K562 (cell line): ENCODE data around the gene FRRS1. TPM values are rescaled to one million over a fixed set of nuclear protein-coding genes. Genes with fewer than 3 reads are reported as not detected.

Source experiments
- ATAC-seq: fragments of 200-7000 bp; cut with Tn5 transposase; 3 replicates; pipeline ENCODE4 v1.9.1; 2020; ENCODE audit warnings: moderate library complexity
- BruUV-seq: library from RNA; stranded (reverse); fragments of 400-500 nt; replicated peaks from 2 replicates; lab custom pipeline; 2021; lab: Mats Ljungman, UMichigan
- CTCF ChIA-PET: fragments of 300-600 bp; formaldehyde crosslinking; extraction: SDS; loops from one replicate; lab custom pipeline; 2021; ENCODE audit warnings: low intra/inter-chr PET ratio; lab: Yijun Ruan, JAX
- POLR2A ChIA-PET: fragments of 300-600, 350-650 bp; sonication (Branson Sonifier 250); formaldehyde crosslinking; extraction: SDS; loops from one replicate; lab custom pipeline; 2021; ENCODE audit warnings: antibody characterized with exemption, inconsistent platforms; lab: Yijun Ruan, JAX
- DNase-seq, 4 experiments: peaks; one replicate each; pipeline versions ENCODE4 v3.0.0 to v3.0.0-alpha.2; 2011 to 2018; ENCODE audit warnings: low spot score in 3 of 4, mixed read lengths in 3 of 4; ENCODE audit errors: extremely low read depth in 1 of 4
- FAIRE-seq: peaks from 2 replicates; lab custom pipeline; 2011; peaks lifted over from hg19 to GRCh38; lab: Jason Lieb, UNC
- H2AFZ ChIP-seq: 2 replicates; pipeline ENCODE4 v1.6.0; 2011; ENCODE audit warnings: low read depth, low read length, control low read depth, inconsistent platforms
- H3K27ac ChIP-seq: fragments of 200-600 bp; 3 replicates; pipeline ENCODE4 v1.8.0; 2011; ENCODE audit warnings: low read depth, mild to moderate bottlenecking, control low read depth, inconsistent platforms, low read length, moderate library complexity, mixed read lengths; ENCODE audit errors: extremely low read depth
- H3K27me3 ChIP-seq, 2 experiments: fragments of 300-600 bp in 1 of 2; 2 replicates in 1 of 2; 3 replicates in 1 of 2; pipeline versions ENCODE4 v1.6.0 to v1.8.0; 2011; ENCODE audit warnings: inconsistent platforms in 2 of 2, low read length in 2 of 2, mild to moderate bottlenecking in 1 of 2, mixed read lengths in 1 of 2, moderate library complexity in 1 of 2; ENCODE audit not compliant: control insufficient read depth in 2 of 2, insufficient read depth in 2 of 2
- H3K36me3 ChIP-seq: fragments of 300-600 bp; 3 replicates; pipeline ENCODE4 v1.8.0; 2011; ENCODE audit warnings: mild to moderate bottlenecking, low read length, inconsistent platforms; ENCODE audit not compliant: control insufficient read depth, insufficient read depth
- H3K4me1 ChIP-seq, 2 experiments: fragments of 200-600 bp in 1 of 2; replicated peaks in 1 of 2; 2 replicates in 1 of 2; 3 replicates in 1 of 2; pipeline versions ENCODE4 v1.5.1 to v1.8.0; 2011; ENCODE audit warnings: inconsistent platforms in 2 of 2, low read length in 2 of 2, mild to moderate bottlenecking in 1 of 2, mixed read lengths in 1 of 2, moderate library complexity in 1 of 2; ENCODE audit not compliant: control insufficient read depth in 2 of 2, insufficient read depth in 2 of 2
- H3K4me2 ChIP-seq: 2 replicates; pipeline ENCODE4 v1.6.1; 2011; ENCODE audit warnings: low read length, control low read depth, inconsistent platforms, mixed read lengths; ENCODE audit not compliant: insufficient read depth
- H3K4me3 ChIP-seq: fragments of 200-600 bp; sonication (generic), shearing (Covaris generic); 2 replicates; pipeline ENCODE4 v1.5.1; 2016; ENCODE audit warnings: control low read depth, inconsistent platforms
- H3K79me2 ChIP-seq: fragments of 200-600 bp; 3 replicates; pipeline ENCODE4 v1.8.0; 2011; ENCODE audit warnings: low read length, inconsistent platforms; ENCODE audit not compliant: control insufficient read depth, insufficient read depth
- H3K9ac ChIP-seq, 2 experiments: 2 replicates each; pipeline versions ENCODE4 v1.6.0 to v1.6.1; 2011; ENCODE audit warnings: low read depth in 2 of 2, low read length in 2 of 2, control low read depth in 1 of 2, inconsistent platforms in 1 of 2, mild to moderate bottlenecking in 1 of 2, mixed read lengths in 1 of 2; ENCODE audit not compliant: insufficient read depth in 1 of 2
- H3K9me1 ChIP-seq: one replicate; pipeline ENCODE4 v1.6.0; 2011; ENCODE audit warnings: inconsistent platforms, mild to moderate bottlenecking, low read length, moderate library complexity; ENCODE audit not compliant: control insufficient read depth, insufficient read depth
- H3K9me3 ChIP-seq: replicated peaks from 2 replicates; pipeline ENCODE4 v1.5.1; 2011; ENCODE audit warnings: low read depth, low read length, inconsistent platforms; ENCODE audit not compliant: control insufficient read depth, insufficient read depth
- H4K20me1 ChIP-seq: replicated peaks from 2 replicates; pipeline ENCODE4 v1.6.1; 2011; ENCODE audit warnings: low read length, inconsistent platforms, mixed read lengths; ENCODE audit not compliant: control insufficient read depth, insufficient read depth
- GABPA ChIP-seq: fragments of 200-800 bp; sonication (Bioruptor generic); conservative IDR thresholded peaks from 2 replicates; pipeline ENCODE4 v1.6.1; 2016; ENCODE audit warnings: low read depth, missing genetic modification characterization, missing compliant biosample characterization
- PHTF2 ChIP-seq: fragments of 250-450 bp; sonication (Bioruptor Pico); IDR thresholded peaks from 2 replicates; pipeline ENCODE4 v1.5.0; 2021; ENCODE audit warnings: mild to moderate bottlenecking
- WGBS: fragments of 100-300 bp; shearing (Covaris generic); methylation state at CpG from one replicate; pipeline ENCODE4 v1.1.6; 2016; ENCODE audit warnings: low coverage, mixed read lengths; ENCODE audit not compliant: insufficient coverage; ENCODE audit errors: missing lambda C conversion rate; 5-methylcytosine and 5-hydroxymethylcytosine counted together
- in situ Hi-C: fragments of 300-500 bp; cut with MboI; formaldehyde crosslinking; loops from 4 replicates; pipeline ENCODE4 v1.15.0; 2018; ENCODE audit warnings: inconsistent platforms, mixed read lengths
- intact Hi-C: fragments of 100-400 bp; cut with micrococcal nuclease; formaldehyde crosslinking; loops from 2 replicates; pipeline ENCODE4 v1.14.2; 2022
- polyA plus RNA-seq, 8 experiments: library from polyadenylated mRNA; depleted of rRNA in 4 of 8; stranded (reverse) in 5 of 8; unstranded in 3 of 8; fragments of >200 nt; fragmentation: Nextera tagmentation in 2 of 8; fragmentation: Illumina TruSeq in 1 of 8; extraction: Ambion mirVana in 2 of 8; extraction: Trizol in 1 of 8; gene quantifications; 2 replicates each; pipeline versions ENCODE4 v1.2.1 to v1.2.3, GENCODE V29; 2011 to 2014; ENCODE audit warnings: inconsistent platforms in 1 of 8, missing spikeins in 1 of 8
- total RNA-seq, 7 experiments: library from RNA; depleted of rRNA in 6 of 7; stranded (reverse); fragments of >200 nt in 6 of 7; fragmentation: Illumina TruSeq in 2 of 7; extraction: Trizol in 2 of 7; gene quantifications; 2 replicates each; pipeline versions ENCODE4 v1.2.1 to v1.2.3, GENCODE V29; 2011 to 2021; ENCODE audit warnings: low replicate concordance in 1 of 7
- TF ChIP-seq, protein P1 (sequence below): sonication (generic); formaldehyde crosslinking; IDR thresholded peaks from 2 replicates; pipeline ENCODE4 v1.8.1; 2023; ENCODE audit warnings: missing genetic modification reagents, mild to moderate bottlenecking, borderline replicate concordance

FRRS1 gene
- total and polyA plus RNA-seq, 9 of the 15 experiments (the other 6 are each of a cell fraction or from before 2014, with no cell fraction given) = 0.87 to 54.0 (median 23.7) TPM

GRCh38 chr1:99669821-99670220 lies 96.6 kb downstream of the FRRS1 start:
- peak; percentile 44; the same call in 1 of the 3 replicates for ATAC-seq
- no peak for DNase-seq
- Histone ChIP-seq H3K9ac (no peak overlapping the region), H3K27ac (no peak overlapping the region), H3K4me2 (no peak overlapping the region), H3K27me3 (no peaks in the 10 kb centered on the region), H3K9me3 (no peaks in the 10 kb centered on the region), H3K36me3 (no peaks in the 10 kb centered on the region), H3K9me1 (no peaks in the 10 kb centered on the region), H4K20me1 (no peaks in the 10 kb centered on the region), H3K4me1 (no peaks in the 10 kb centered on the region), H3K79me2 (no peaks in the 10 kb centered on the region), H3K4me3 (no peak overlapping the region), H2AFZ (no peak overlapping the region)
- WGBS = 43% methylated on average over 2 of the region's 2 CpGs
- CTCF ChIA-PET = no interaction called here
- POLR2A ChIA-PET = no interaction called here
- BruUV-seq = no TSS peak
- in situ Hi-C loops = no loop called here
- TF ChIP-seq GABPA (tag) (no peak), PHTF2 (CRISPR knock-in tag) (no peak)
- intact Hi-C loops = no loop called here
- no peak for FAIRE-seq

- no peaks in the 10 kb centered on the region for H3K36me3 ChIP-seq
- in situ Hi-C loops = no loop called here
- no peak overlapping the region for H3K4me2 ChIP-seq
- WGBS = 28% methylated on average over 4 of the region's 4 CpGs
- no peaks in the 10 kb centered on the region for H3K4me1 ChIP-seq
- H3K9me1 ChIP-seq = no peaks in the 10 kb centered on the region
- FAIRE-seq (no peak), DNase-seq (no peak), ATAC-seq (no peak)
- H4K20me1 ChIP-seq = no peaks in the 10 kb centered on the region
- H3K9me3 ChIP-seq = no peaks in the 10 kb centered on the region
- H3K79me2 ChIP-seq = no peaks in the 10 kb centered on the region
- H2AFZ ChIP-seq = no peak overlapping the region
- H3K9ac ChIP-seq = no peak overlapping the region
- intact Hi-C loops = no loop called here
- no peaks in the 10 kb centered on the region for H3K27me3 ChIP-seq
- TF ChIP-seq, protein P1, sequence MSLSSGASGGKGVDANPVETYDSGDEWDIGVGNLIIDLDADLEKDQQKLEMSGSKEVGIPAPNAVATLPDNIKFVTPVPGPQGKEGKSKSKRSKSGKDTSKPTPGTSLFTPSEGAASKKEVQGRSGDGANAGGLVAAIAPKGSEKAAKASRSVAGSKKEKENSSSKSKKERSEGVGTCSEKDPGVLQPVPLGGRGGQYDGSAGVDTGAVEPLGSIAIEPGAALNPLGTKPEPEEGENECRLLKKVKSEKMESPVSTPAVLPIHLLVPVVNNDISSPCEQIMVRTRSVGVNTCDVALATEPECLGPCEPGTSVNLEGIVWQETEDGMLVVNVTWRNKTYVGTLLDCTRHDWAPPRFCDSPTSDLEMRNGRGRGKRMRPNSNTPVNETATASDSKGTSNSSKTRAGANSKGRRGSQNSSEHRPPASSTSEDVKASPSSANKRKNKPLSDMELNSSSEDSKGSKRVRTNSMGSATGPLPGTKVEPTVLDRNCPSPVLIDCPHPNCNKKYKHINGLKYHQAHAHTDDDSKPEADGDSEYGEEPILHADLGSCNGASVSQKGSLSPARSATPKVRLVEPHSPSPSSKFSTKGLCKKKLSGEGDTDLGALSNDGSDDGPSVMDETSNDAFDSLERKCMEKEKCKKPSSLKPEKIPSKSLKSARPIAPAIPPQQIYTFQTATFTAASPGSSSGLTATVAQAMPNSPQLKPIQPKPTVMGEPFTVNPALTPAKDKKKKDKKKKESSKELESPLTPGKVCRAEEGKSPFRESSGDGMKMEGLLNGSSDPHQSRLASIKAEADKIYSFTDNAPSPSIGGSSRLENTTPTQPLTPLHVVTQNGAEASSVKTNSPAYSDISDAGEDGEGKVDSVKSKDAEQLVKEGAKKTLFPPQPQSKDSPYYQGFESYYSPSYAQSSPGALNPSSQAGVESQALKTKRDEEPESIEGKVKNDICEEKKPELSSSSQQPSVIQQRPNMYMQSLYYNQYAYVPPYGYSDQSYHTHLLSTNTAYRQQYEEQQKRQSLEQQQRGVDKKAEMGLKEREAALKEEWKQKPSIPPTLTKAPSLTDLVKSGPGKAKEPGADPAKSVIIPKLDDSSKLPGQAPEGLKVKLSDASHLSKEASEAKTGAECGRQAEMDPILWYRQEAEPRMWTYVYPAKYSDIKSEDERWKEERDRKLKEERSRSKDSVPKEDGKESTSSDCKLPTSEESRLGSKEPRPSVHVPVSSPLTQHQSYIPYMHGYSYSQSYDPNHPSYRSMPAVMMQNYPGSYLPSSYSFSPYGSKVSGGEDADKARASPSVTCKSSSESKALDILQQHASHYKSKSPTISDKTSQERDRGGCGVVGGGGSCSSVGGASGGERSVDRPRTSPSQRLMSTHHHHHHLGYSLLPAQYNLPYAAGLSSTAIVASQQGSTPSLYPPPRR (CRISPR knock-in tag) = no peak
- TF ChIP-seq, all 486 proteins: peak for 0
- H3K4me3 ChIP-seq = no peak overlapping the region
- no peak overlapping the region for H3K27ac ChIP-seq
- ChIA-PET POLR2A (no interaction called here), CTCF (no interaction called here)
- no TSS peak for BruUV-seq
These were observed 97.1 kb downstream of the FRRS1 start for GRCh38 chr1:99669376-99669775.
